Measurements from ENCODE around the gene ADAMTS12. TPM values are rescaled to one million over a fixed set of nuclear protein-coding genes. Genes with fewer than 3 reads are reported as not detected.
"Not testable (repeated sequence)": the region's sequence is repeated elsewhere in the genome, so short reads cannot be mapped to it uniquely, and the experiment has no call there.

The ADAMTS12 gene
- total RNA-seq, 1 experiment from 2014 or later, result 1.2 TPM

DNA sequence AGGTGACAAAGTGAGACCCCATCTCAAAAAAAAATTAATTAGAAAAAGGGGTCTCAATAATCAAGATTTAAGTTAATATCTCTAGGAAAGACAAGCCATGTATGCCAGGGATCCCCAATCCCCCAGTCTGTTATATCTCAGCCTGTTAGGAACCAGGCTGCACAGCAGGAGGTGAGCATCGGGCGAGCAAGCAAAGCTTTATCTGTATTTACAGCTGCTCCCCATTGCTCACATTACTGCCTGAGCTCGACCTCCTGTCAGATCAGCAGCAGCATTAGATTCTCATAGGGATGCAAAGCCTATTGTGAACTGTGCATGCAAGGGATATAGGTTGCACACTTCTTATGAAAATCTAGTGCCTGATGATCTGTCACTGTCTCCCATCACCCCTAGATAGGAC, 334.2 kb downstream of the ADAMTS12 start:
- no peak for TF ChIP-seq CTCF (IDR thresholded peaks at IDR 0.05; ENCODE audit: unreplicated experiment)
- DNase-seq, result no peak
- Mint-ChIP-seq H3K4me1 (ENCODE audit: low read depth, unreplicated experiment) (no peaks in the 10 kb centered on the region), H3K4me3 (ENCODE audit: low read depth, unreplicated experiment) (no peak overlapping the region), H3K9me3 (ENCODE audit: low read depth, unreplicated experiment) (no peaks in the 10 kb centered on the region), H3K27ac (ENCODE audit: unreplicated experiment) (no peak overlapping the region), H3K36me3 (ENCODE audit: insufficient read depth, unreplicated experiment) (no peaks in the 10 kb centered on the region), H3K27me3 (ENCODE audit: unreplicated experiment) (no peaks in the 10 kb centered on the region)
- no TSS peak for BruUV-seq (replicated peaks)
- CTCF ChIA-PET, result no interaction called here
- intact Hi-C loops (cut with micrococcal nuclease; ENCODE audit: unreplicated experiment), result no loop called here

DNA sequence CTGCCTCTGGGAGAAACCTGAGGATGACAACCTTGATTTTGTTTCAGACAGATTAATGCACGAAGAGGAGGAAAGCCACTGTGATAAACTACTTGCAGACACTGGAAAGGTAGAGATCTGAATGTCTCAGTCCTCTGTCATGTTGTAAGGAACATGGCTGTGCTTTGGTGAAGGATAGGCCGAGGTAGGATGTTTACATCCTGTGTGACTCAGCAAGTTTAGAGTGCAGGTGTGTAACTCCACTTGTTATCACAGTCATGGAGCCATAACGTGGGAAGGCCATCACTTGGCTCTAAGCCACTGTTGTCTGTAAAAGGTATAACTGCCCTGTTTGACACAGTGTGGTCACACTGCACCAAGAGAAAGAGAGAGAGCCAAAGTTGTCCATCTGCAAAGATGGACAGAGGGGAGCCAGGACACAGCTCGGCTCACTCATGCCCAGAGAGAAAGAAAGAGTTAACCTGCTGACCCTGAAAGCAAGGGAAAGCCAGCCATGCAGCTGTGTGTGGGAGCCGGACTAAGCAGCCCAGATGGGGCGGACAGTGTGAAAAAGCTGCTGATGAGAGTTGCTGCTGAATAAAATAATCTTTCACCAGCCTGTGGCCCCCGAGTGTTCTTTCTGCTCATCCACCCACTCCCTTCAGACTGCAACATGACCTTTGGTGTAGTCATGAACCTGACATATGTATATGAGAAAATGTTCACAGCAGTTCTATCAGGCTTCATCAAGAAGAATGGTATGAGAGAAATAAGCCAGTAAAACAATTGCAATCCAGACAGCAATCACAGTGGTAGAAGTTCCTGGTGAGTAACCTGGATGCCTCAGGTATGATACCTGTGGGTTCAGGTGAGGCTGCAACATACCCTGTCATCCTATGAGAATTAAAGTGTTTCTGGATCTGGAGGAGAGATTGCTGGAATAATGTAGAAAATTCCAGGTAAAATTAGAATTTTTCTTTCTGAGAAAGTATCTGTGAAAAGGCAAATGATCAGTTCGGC, 335.2 kb downstream of the ADAMTS12 start:
- Mint-ChIP-seq H3K9me3 (ENCODE audit: low read depth, unreplicated experiment) (no peaks in the 10 kb centered on the region), H3K4me3 (ENCODE audit: low read depth, unreplicated experiment) (no peak overlapping the region), H3K27ac (ENCODE audit: unreplicated experiment) (no peak overlapping the region), H3K36me3 (ENCODE audit: insufficient read depth, unreplicated experiment) (no peaks in the 10 kb centered on the region), H3K4me1 (ENCODE audit: low read depth, unreplicated experiment) (no peaks in the 10 kb centered on the region), H3K27me3 (ENCODE audit: unreplicated experiment) (no peaks in the 10 kb centered on the region)
- BruUV-seq (replicated peaks), result no TSS peak
- TF ChIP-seq CTCF (IDR thresholded peaks at IDR 0.05; ENCODE audit: unreplicated experiment), result no peak
- intact Hi-C loops (cut with micrococcal nuclease; ENCODE audit: unreplicated experiment), result no loop called here
- DNase-seq, result no peak
- CTCF ChIA-PET, result interaction anchor here (1.7 kb wide), 1 partner anchor 378 kb away, joined by 3 read pairs; no protein-coding TSS in a partner anchor

GRCh38 chr5:33549982-33550567, 341.7 kb downstream of the ADAMTS12 start:
- no peak for DNase-seq
- no peak for TF ChIP-seq CTCF (IDR thresholded peaks at IDR 0.05; ENCODE audit: unreplicated experiment)
- no peaks in the 10 kb centered on the region for H3K27me3 Mint-ChIP-seq (ENCODE audit: unreplicated experiment)
- no TSS peak for BruUV-seq (replicated peaks)
- CTCF ChIA-PET, result no interaction called here
- H3K27ac Mint-ChIP-seq (ENCODE audit: unreplicated experiment), result no peak overlapping the region
- no peaks in the 10 kb centered on the region for H3K4me1 Mint-ChIP-seq (ENCODE audit: low read depth, unreplicated experiment)
- intact Hi-C loops (cut with micrococcal nuclease; ENCODE audit: unreplicated experiment), result no loop called here
- H3K9me3 Mint-ChIP-seq (ENCODE audit: low read depth, unreplicated experiment), result no peaks in the 10 kb centered on the region
- H3K4me3 Mint-ChIP-seq (ENCODE audit: low read depth, unreplicated experiment), result no peak overlapping the region
- no peaks in the 10 kb centered on the region for H3K36me3 Mint-ChIP-seq (ENCODE audit: insufficient read depth, unreplicated experiment)

DNA sequence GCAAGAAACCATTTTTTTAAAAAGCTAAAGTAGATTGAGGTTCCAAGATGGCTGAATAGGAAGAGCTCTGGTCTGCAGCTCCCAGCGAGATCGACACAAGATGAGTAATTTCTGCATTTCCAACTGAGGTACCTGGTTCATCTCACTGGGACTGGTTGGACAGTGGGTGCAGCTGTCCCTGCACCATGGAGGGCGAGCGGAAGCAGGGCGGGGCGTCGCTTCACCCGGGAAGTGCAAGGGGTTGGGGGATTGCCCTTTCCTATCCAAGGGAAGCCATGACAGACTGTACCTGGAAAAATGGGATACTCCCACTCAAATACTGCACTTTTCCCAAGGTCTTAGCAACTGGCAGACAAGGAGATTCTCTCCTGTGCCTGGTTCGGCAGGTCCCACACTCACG, 352.0 kb downstream of the ADAMTS12 start:
- BruUV-seq (replicated peaks); H3K4me3 Mint-ChIP-seq (ENCODE audit: low read depth, unreplicated experiment): not testable (repeated sequence)

More for the DNA sequence above, 352.0 kb downstream of the ADAMTS12 start:
- H3K27me3 Mint-ChIP-seq (ENCODE audit: unreplicated experiment), result peaks cover 47% of the 10 kb centered on the region
- CTCF ChIA-PET; H3K9me3 Mint-ChIP-seq (ENCODE audit: low read depth, unreplicated experiment); H3K27ac Mint-ChIP-seq (ENCODE audit: unreplicated experiment); intact Hi-C loops (cut with micrococcal nuclease; ENCODE audit: unreplicated experiment); H3K36me3 Mint-ChIP-seq (ENCODE audit: insufficient read depth, unreplicated experiment); DNase-seq; H3K4me1 Mint-ChIP-seq (ENCODE audit: low read depth, unreplicated experiment): not testable (repeated sequence)

Measured in Calu3 (cell line).